ENCODE data around the gene CD300LD.

- TF ChIP-seq CTCF (IDR thresholded peaks at IDR 0.05; ENCODE audit: poor library complexity, severe bottlenecking) (no peak), POLR2AphosphoS5 (IDR thresholded peaks at IDR 0.05) (no peak), EZH2 (IDR thresholded peaks at IDR 0.05; ENCODE audit: borderline replicate concordance, insufficient read depth, low read length, poor library complexity, severe bottlenecking) (no peak), EP300 (conservative IDR thresholded peaks at IDR 0.05; ENCODE audit: poor library complexity, severe bottlenecking) (no peak), RAD21 (conservative IDR thresholded peaks at IDR 0.05) (no peak), TAF1 (IDR thresholded peaks at IDR 0.05; ENCODE audit: low read depth) (no peak), REST (IDR thresholded peaks at IDR 0.05; ENCODE audit: borderline replicate concordance) (no peak), MXI1 (conservative IDR thresholded peaks at IDR 0.05; ENCODE audit: poor library complexity, severe bottlenecking) (no peak)
These were observed 23.8 kb downstream of the CD300LD start for GRCh38 chr17:74568106-74568873.
